Measurements from ENCODE around the gene FPR3.

FPR3 gene

DNA sequence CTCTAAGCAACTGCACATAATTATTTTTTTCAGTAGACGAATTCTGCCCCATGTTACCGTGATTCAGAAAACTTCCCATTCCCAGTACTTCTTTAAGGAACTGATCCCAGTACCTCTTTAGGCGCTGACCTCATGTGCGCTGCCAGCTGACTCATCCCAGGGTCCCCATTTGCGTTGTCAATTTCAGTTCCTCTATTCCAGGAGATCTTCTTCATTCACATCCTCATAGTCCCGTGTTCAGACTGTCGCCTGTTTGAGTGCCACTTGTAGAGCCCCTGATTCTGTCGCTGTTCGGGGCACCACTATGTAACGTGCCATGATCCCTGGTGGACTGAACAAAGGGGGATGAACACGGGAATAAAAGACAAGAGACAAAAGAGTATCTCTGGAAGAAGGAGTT, 16.4 kb downstream of the FPR3 start:
- no peak overlapping the region for H3K4me3 ChIP-seq (replicated peaks; ENCODE audit: low read depth, low read length)
- no peaks in the 10 kb centered on the region for H3K36me3 ChIP-seq (ENCODE audit: control insufficient read depth, insufficient read depth, low read length)
- DNase-seq (ENCODE audit: extremely low read depth, insufficient read length) = no peak
- TF ChIP-seq, protein P1, sequence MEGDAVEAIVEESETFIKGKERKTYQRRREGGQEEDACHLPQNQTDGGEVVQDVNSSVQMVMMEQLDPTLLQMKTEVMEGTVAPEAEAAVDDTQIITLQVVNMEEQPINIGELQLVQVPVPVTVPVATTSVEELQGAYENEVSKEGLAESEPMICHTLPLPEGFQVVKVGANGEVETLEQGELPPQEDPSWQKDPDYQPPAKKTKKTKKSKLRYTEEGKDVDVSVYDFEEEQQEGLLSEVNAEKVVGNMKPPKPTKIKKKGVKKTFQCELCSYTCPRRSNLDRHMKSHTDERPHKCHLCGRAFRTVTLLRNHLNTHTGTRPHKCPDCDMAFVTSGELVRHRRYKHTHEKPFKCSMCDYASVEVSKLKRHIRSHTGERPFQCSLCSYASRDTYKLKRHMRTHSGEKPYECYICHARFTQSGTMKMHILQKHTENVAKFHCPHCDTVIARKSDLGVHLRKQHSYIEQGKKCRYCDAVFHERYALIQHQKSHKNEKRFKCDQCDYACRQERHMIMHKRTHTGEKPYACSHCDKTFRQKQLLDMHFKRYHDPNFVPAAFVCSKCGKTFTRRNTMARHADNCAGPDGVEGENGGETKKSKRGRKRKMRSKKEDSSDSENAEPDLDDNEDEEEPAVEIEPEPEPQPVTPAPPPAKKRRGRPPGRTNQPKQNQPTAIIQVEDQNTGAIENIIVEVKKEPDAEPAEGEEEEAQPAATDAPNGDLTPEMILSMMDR (IDR thresholded peaks at IDR 0.05; ENCODE audit: insufficient read depth, low read length, poor library complexity, severe bottlenecking) = no peak
- H3K27me3 ChIP-seq (replicated peaks; ENCODE audit: control insufficient read depth, insufficient read depth, low read length) = no peaks in the 10 kb centered on the region

DNA sequence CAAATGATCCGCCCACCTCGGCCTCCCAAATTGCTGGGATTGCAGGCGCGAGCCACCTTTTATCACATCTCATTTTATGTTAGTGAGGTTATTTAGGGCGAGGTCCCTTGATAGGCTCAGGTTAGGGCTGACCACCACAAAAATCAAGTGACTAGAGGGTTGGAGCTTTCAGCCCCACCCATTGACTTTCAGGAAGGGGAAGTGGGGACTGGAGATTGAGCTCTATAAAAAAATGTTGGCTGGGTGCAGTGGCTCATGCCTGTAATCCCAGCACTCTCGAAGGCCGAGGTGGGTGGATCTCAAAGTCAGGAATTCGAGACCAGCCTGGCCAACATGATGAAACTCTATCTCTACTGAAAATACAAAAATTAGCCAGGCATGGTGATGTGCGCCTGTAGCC, 20.1 kb downstream of the FPR3 start:
- Histone ChIP-seq H3K4me3 (replicated peaks; ENCODE audit: low read depth, low read length) (no peak overlapping the region), H3K27me3 (replicated peaks; ENCODE audit: control insufficient read depth, insufficient read depth, low read length) (no peaks in the 10 kb centered on the region), H3K36me3 (ENCODE audit: control insufficient read depth, insufficient read depth, low read length) (no peaks in the 10 kb centered on the region)
- no peak for DNase-seq (ENCODE audit: extremely low read depth, insufficient read length)
- TF ChIP-seq, protein P1 (IDR thresholded peaks at IDR 0.05; ENCODE audit: insufficient read depth, low read length, poor library complexity, severe bottlenecking) = no peak

DNA sequence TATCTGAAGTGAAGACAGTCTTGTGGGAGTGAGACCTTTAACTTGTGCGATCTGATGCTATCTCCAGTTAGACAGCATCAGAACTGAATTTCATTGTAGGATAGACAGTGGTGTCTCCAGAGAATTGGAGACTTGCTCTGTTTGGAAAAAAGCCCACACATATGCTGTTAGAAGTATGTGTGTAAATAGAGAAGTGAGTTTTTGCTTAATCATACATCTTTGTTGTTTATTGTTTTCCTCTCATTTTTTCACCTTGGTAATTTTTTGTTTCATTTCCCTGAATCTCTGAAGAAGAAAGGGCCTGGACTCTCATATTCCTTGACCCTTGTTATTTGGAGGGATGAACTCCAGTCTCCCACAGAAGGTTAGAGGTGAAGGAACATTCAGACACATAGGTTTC, 21.8 kb downstream of the FPR3 start:
- TF ChIP-seq, protein P1 (IDR thresholded peaks at IDR 0.05; ENCODE audit: insufficient read depth, low read length, poor library complexity, severe bottlenecking) = no peak
- Histone ChIP-seq H3K4me3 (replicated peaks; ENCODE audit: low read depth, low read length) (no peak overlapping the region), H3K27me3 (replicated peaks; ENCODE audit: control insufficient read depth, insufficient read depth, low read length) (no peaks in the 10 kb centered on the region), H3K36me3 (ENCODE audit: control insufficient read depth, insufficient read depth, low read length) (no peaks in the 10 kb centered on the region)
- DNase-seq (ENCODE audit: extremely low read depth, insufficient read length) = no peak

DNA sequence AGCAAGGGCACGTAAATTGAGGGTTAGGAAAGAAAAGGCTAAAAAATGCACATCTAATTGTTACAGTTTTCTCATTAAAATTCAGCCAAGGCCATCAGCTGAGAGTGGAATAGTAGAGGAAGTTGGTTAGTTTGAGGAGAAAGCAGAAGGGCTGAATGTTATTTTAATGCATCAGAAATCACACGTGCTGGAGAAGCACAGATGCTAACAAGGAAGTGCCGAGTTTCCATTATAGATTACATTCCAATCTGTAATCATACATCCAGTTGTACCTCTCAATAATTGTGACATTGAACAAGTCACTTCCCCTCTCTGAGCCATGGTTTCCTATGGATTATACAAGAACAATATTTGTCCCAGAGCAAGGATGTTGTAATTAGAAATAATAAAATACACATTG, 25.1 kb downstream of the FPR3 start:
- TF ChIP-seq, protein P1 (IDR thresholded peaks at IDR 0.05; ENCODE audit: insufficient read depth, low read length, poor library complexity, severe bottlenecking) = no peak
- Histone ChIP-seq H3K27me3 (replicated peaks; ENCODE audit: control insufficient read depth, insufficient read depth, low read length) (no peaks in the 10 kb centered on the region), H3K4me3 (replicated peaks; ENCODE audit: low read depth, low read length) (no peak overlapping the region), H3K36me3 (ENCODE audit: control insufficient read depth, insufficient read depth, low read length) (no peaks in the 10 kb centered on the region)
- DNase-seq (ENCODE audit: extremely low read depth, insufficient read length) = no peak

DNA sequence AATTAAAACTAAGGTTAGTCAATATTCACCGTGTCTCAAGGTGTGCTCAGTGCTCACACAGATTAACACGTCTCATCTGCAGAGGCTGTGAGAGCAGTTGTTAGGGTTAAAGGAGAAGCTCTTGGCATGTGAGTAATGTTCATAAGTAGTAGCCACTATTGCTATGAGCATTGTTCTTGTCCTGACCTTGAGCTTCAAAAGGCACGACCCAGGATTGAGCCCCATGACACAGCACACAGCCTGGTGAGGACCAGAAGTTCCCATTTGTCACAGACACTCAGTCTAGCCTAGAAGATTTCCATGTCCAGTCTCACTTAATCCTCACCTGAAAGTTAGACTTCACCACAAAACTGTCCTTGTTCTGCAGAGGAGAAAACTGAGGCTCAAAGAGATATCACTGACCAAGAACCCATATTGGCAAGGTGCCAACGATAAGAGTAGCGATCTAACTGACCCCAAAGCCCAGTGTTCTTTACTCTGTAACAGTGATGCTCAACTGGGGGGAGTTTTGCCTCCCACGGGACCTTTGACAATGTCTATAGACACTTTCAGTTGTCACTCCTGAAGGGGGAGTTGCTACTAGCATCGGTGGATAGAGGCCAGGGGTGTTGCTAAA, 26.0 kb downstream of the FPR3 start:
- TF ChIP-seq, protein P1 (IDR thresholded peaks at IDR 0.05; ENCODE audit: insufficient read depth, low read length, poor library complexity, severe bottlenecking) = no peak
- no peak overlapping the region for H3K4me3 ChIP-seq (replicated peaks; ENCODE audit: low read depth, low read length)
- H3K36me3 ChIP-seq (ENCODE audit: control insufficient read depth, insufficient read depth, low read length) = no peaks in the 10 kb centered on the region
- no peaks in the 10 kb centered on the region for H3K27me3 ChIP-seq (replicated peaks; ENCODE audit: control insufficient read depth, insufficient read depth, low read length)
- DNase-seq (ENCODE audit: extremely low read depth, insufficient read length) = no peak

DNA sequence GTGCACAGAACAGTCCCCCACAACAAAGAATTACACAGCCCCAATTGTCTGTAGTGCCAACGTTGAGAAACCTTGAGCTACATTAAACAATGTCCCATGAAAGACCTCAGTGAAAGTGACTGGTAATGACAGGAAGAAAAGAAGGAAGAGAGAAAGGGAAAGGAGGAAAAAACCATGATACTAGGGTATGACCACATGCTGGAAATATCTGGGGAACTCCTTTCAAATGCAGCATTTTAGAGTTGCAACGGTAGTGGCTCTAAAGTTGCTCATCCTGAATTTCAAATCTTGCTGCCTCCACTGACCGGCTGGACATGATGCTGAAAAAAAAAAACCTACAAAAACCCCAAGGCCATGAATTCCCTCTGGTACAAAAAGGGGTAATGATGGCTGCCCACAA, 26.5 kb downstream of the FPR3 start:
- no peaks in the 10 kb centered on the region for H3K36me3 ChIP-seq (ENCODE audit: control insufficient read depth, insufficient read depth, low read length)
- TF ChIP-seq, protein P1 (IDR thresholded peaks at IDR 0.05; ENCODE audit: insufficient read depth, low read length, poor library complexity, severe bottlenecking) = no peak

More for the DNA sequence above, 26.5 kb downstream of the FPR3 start:
- Histone ChIP-seq H3K4me3 (replicated peaks; ENCODE audit: low read depth, low read length) (no peak overlapping the region), H3K27me3 (replicated peaks; ENCODE audit: control insufficient read depth, insufficient read depth, low read length) (no peaks in the 10 kb centered on the region)
- DNase-seq (ENCODE audit: extremely low read depth, insufficient read length) = no peak

All from GM06990 (cell line).